Spleen (tissue), 11 donors: ENCODE data around the gene DPP7. TPM values are rescaled to one million over a fixed set of nuclear protein-coding genes. Genes with fewer than 3 reads are reported as not detected.
A peak's percentile ranks its signal among the peaks of the same experiment; 100 is the strongest.

ENCODE experiments used
- DNase-seq: peaks from one replicate; pipeline ENCODE4 v3.0.0-alpha.2; 2020
- H3K27ac ChIP-seq, 8 donors: fragments of 200-600 bp; sonication (generic) in 7 of 8; 1 replicate in 4 of 8; 2 replicates in 4 of 8; pipeline versions ENCODE4 v1.5.0 to v1.8.0; 2016 to 2021; ENCODE audit warnings: inconsistent platforms in 4 of 8, mild to moderate bottlenecking in 4 of 8, moderate library complexity in 1 of 8
- H3K27me3 ChIP-seq, 7 donors: fragments of 200-600 bp; sonication (generic) in 6 of 7; replicated peaks in 1 of 7; 1 replicate in 4 of 7; 2 replicates in 3 of 7; pipeline versions ENCODE4 v1.5.0 to v1.8.0; 2016 to 2021; ENCODE audit warnings: inconsistent platforms in 3 of 7, mild to moderate bottlenecking in 1 of 7
- H3K36me3 ChIP-seq, 6 donors: fragments of 200-600 bp; sonication (generic) in 5 of 6; 1 replicate in 4 of 6; 2 replicates in 2 of 6; pipeline versions ENCODE4 v1.5.0 to v1.8.0; 2016 to 2021; ENCODE audit warnings: inconsistent platforms in 2 of 6
- H3K4me1 ChIP-seq, 6 donors: fragments of 200-600 bp; sonication (generic) in 5 of 6; 1 replicate in 3 of 6; 2 replicates in 3 of 6; pipeline versions ENCODE4 v1.5.0 to v1.8.0; 2016 to 2021; ENCODE audit warnings: inconsistent platforms in 3 of 6
- H3K4me3 ChIP-seq, 8 donors: fragments of 200-600 bp; sonication (generic) in 7 of 8; 1 replicate in 4 of 8; 2 replicates in 4 of 8; pipeline versions ENCODE4 v1.5.0 to v1.8.0; 2016 to 2021; ENCODE audit warnings: inconsistent platforms in 4 of 8, mild to moderate bottlenecking in 4 of 8, moderate library complexity in 2 of 8
- H3K9me3 ChIP-seq, 8 donors: fragments of 200-600 bp; sonication (generic) in 7 of 8; 1 replicate in 4 of 8; 2 replicates in 4 of 8; pipeline versions ENCODE4 v1.5.0 to v1.8.0; 2016 to 2021; ENCODE audit warnings: inconsistent platforms in 4 of 8
- CTCF ChIP-seq, 11 experiments: fragments of 200-600 bp in 7 of 11; fragments of 450-650 bp in 4 of 11; sonication (generic) in 4 of 11; IDR thresholded peaks in 8 of 11; conservative IDR thresholded peaks in 3 of 11; 1 replicate in 7 of 11; 2 replicates in 4 of 11; pipeline versions ENCODE4 v1.4.0 to v1.8.0; 2016 to 2021; ENCODE audit warnings: antibody characterized with exemption in 11 of 11, inconsistent platforms in 4 of 11, mild to moderate bottlenecking in 1 of 11
- POLR2A ChIP-seq, 3 donors: fragments of 450-650 bp; IDR thresholded peaks; one replicate each; pipeline ENCODE4 v1.5.1; 2017; ENCODE audit warnings: antibody characterized with exemption in 3 of 3, mild to moderate bottlenecking in 1 of 3
- POLR2AphosphoS5 ChIP-seq, 3 donors: sonication (generic); formaldehyde crosslinking; IDR thresholded peaks; one replicate each; pipeline ENCODE4 v1.5.1; 2017; ENCODE audit warnings: antibody characterized with exemption in 3 of 3
- WGBS, 5 donors: extraction: QIAGEN DNeasy Blood & Tissue Kit in 3 of 5; methylation state at CpG; one replicate each; pipeline versions ENCODE4 v1.1.5 to v1.1.7; 2013 to 2018; 5-methylcytosine and 5-hydroxymethylcytosine counted together
- intact Hi-C: fragments of 100-400 bp; cut with DNase I; formaldehyde crosslinking; loops from one replicate; pipeline ENCODE4 v1.15.0; 2023; ENCODE audit warnings: low total_unique reads
- polyA plus RNA-seq, 3 donors: library from polyadenylated mRNA; stranded (reverse); fragments of 200-250 nt; gene quantifications; one replicate each; pipeline ENCODE4 v1.2.1, GENCODE V29; 2013
- total RNA-seq, 7 donors: library from RNA; depleted of rRNA in 3 of 7; stranded (reverse); fragments of >200 nt in 3 of 7; fragmentation: NEBNext Ultra II Directional in 4 of 7; extraction: Animal tissue kit (Norgen Biotek cat#: 25700) in 4 of 7; gene quantifications; one replicate each; pipeline versions ENCODE4 v1.1.0 to v1.2.1, GENCODE V29; 2016 to 2021
- donor health status: healthy with polysubstance abuse.
- donor health status: DM: no; HTN: no; CAD: no; lungs with moderate emphysema.
- donor health status: DM: no; HTN: no; CAD: no.
- donor health status: Bipolar disorder and iron deficiency.
- donor health status: healthy.
- donor health status: DM: no; HTN: no; CAD: no.
- donor health status: DM: yes; HTN: yes; CAD: no.

DPP7 gene
- total and polyA plus RNA-seq, 10 donors = 105 to 536 (median 214) TPM

DNA sequence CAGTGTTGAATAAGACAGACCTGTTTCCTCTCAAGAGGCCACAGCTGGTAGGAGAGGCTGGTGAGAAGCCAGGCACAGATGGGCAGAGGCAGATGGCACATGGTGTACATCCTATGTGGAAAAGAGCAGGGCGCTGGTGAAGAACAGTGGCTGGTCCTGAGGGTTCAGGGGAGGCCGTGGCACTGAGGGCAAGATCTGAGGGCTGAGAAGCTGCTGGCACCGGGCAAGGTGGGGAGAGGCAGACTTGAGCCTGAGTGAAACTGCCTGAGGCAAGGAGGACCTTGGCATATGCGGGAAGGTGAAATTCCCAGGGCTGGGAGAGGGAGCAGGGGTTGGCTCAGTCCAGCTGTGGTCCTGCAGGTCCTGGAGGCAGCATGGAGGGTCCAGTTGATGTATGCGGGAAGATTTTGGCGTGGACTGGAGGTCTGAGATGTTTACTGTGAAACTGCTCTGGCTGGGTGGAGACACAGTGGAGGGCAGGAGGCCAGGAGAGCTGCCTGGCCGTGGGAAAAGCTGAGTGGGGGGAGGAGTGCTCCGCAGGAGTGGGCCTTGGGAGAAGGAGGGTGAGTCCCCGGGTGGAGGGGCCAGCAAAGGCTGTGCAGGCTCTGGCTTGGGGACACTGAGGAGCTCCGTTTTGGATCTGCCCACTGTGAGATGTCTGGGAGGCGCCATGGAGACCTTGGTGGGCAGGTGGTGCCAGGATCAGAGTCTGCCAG, 25.1 kb downstream of the DPP7 start:
- 80 to 93% (median 91%) methylated on average over 11 of the region's 11 CpGs for WGBS, 5 donors
- Histone ChIP-seq H3K9me3 (no peaks in the 10 kb centered on the region), H3K4me3 (no peak overlapping the region), H3K27ac (no peak overlapping the region), H3K36me3 (peaks cover 0 to 56% (median 11%) of the 10 kb centered on the region in 6 donors), H3K27me3 (no peaks in the 10 kb centered on the region), H3K4me1 (peaks cover 14 to 55% (median 32%) of the 10 kb centered on the region in 6 donors)
- DNase-seq = no peak
- intact Hi-C loops = no loop called here
- no peak for TF ChIP-seq CTCF (IDR thresholded peaks at IDR 0.05 in 8 of 11, conservative IDR thresholded peaks at IDR 0.05 in 3 of 11)
- TF ChIP-seq POLR2A (IDR thresholded peaks at IDR 0.05) = no peak
- TF ChIP-seq POLR2AphosphoS5 (IDR thresholded peaks at IDR 0.05) = no peak

- Histone ChIP-seq H3K27me3 (no peaks in the 10 kb centered on the region), H3K9me3 (no peaks in the 10 kb centered on the region), H3K4me1 (peaks cover 14 to 68% (median 35%) of the 10 kb centered on the region in 6 donors), H3K36me3 (peaks cover 0 to 52% (median 14%) of the 10 kb centered on the region in 6 donors), H3K4me3 (peak overlapping the region in 1 of 8 donors; percentile 76), H3K27ac (no peak overlapping the region)
- intact Hi-C loops = no loop called here
- TF ChIP-seq POLR2AphosphoS5 (IDR thresholded peaks at IDR 0.05) = no peak
- no peak for TF ChIP-seq POLR2A (IDR thresholded peaks at IDR 0.05)
- TF ChIP-seq CTCF (IDR thresholded peaks at IDR 0.05 in 8 of 11, conservative IDR thresholded peaks at IDR 0.05 in 3 of 11) = no peak
- 88 to 96% (median 91%) methylated on average over 5 of the region's 5 CpGs for WGBS, 5 donors
- DNase-seq = no peak
Measured at GRCh38 chr9:137088121-137088520, 26.4 kb downstream of the DPP7 start.

DNA sequence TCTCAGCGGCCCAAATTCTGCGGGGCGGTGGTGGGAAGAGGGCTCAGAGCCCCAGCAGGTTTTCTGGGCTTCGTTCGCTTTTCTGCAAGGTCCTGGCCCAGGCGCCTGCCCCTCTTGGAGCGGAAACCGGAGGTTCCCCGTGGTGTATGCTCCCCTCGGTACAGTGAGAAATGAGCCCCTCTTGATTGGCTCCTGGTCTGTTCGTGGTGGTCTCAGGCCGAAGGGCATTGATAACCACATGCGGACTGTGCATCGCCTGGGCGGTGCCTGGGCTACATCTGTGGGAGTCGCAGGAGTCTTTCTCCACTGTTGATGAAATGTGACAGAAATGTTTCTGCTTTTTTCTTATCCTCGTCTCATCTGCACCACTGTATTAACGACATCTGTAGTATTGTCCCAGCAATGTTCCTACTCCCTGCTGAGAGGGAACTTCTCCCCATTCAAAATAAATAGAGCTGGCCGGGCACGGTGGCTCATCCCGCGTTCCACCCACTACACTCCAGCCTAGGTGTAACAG, 27.1 kb downstream of the DPP7 start:
- Histone ChIP-seq H3K9me3 (no peaks in the 10 kb centered on the region), H3K4me3 (peak overlapping the region; percentile 67 to 90 (median 79)), H3K27me3 (no peaks in the 10 kb centered on the region), H3K4me1 (peaks cover 14 to 72% (median 35%) of the 10 kb centered on the region in 6 donors), H3K27ac (peak overlapping the region; percentile 79 to 98 (median 96)), H3K36me3 (peaks cover 0 to 52% (median 16%) of the 10 kb centered on the region in 6 donors)
- no peak for TF ChIP-seq POLR2AphosphoS5 (IDR thresholded peaks at IDR 0.05)
- intact Hi-C loops = no loop called here
- WGBS, 5 donors = 10 to 17% (median 12%) methylated on average over 15 to 22 of the region's 22 CpGs
- no peak for DNase-seq

DNA sequence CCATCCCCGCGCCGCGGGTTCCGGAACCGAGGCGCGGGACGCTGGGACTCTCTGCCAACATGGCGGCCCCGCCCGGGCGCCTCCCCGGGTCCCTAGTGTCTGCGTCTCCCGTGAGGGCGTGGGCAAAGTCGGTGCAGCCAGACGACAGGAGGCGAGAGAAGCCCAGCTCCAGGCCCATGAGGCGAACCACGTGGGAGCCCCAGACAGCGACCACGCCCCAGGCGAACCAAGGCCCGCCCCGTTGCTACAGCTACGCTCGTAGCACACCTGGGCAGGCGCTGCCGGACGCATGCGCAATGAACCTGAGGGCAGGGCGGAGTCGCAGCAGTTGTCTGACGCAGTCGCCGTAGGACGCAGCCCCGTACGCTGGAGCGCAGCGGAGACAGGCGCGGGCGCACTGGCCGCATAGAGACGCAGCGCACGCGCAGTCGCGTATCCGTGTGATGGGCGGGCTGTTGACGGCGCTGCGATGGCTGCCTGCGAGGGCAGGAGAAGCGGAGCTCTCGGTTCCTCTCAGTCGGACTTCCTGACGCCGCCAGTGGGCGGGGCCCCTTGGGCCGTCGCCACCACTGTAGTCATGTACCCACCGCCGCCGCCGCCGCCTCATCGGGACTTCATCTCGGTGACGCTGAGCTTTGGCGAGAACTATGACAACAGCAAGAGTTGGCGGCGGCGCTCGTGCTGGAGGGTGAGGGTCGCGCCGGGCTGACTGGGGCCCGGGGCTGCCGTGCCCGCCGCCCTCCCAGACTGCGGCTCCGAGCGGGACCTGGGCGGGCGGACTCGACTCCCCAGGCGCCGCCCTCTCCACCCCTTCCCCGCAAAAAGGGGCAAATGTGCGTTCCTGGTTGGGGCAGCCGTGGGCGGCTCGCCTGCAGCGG, 27.8 kb downstream of the DPP7 start, which contains the start of gene MAN1B1:
Gene MAN1B1 (plus strand): TSS at position 455 of the 878 bp plus-strand sequence. CDS start 15 bp downstream, at position 470.
- intact Hi-C loops = no loop called here

More for the DNA sequence above, 27.8 kb downstream of the DPP7 start, which contains the start of gene MAN1B1:
- Histone ChIP-seq H3K4me3 (peak within 1 kb of the TSS; percentile 67 to 90 (median 79)), H3K27me3 (no peaks in the 10 kb centered on the region), H3K36me3 (peaks cover 0 to 52% (median 22%) of the 10 kb centered on the region in 6 donors), H3K9me3 (no peaks in the 10 kb centered on the region), H3K27ac (peak within 1 kb of the TSS; percentile 89 to 98 (median 96)), H3K4me1 (peaks cover 14 to 72% (median 35%) of the 10 kb centered on the region in 6 donors)
- peak; percentile 100 for DNase-seq
- WGBS, 5 donors = 0 to 1% (median 0%) methylated on average over 39 to 101 of the region's 101 CpGs
- TF ChIP-seq CTCF (IDR thresholded peaks at IDR 0.05 in 8 of 11, conservative IDR thresholded peaks at IDR 0.05 in 3 of 11) (peak in 3 of 11 experiments; percentile 6 to 46 (median 35)), POLR2A (IDR thresholded peaks at IDR 0.05) (peak; percentile 36 to 85 (median 51)), POLR2AphosphoS5 (IDR thresholded peaks at IDR 0.05) (peak; percentile 91 to 97 (median 96))
